GM10248 (cell line): ENCODE data around the gene BAIAP2L2.

Experiments
- CTCF ChIA-PET: fragments of 300-600 bp; sonication (Branson Sonifier 250); formaldehyde crosslinking; extraction: SDS; loops from one replicate; lab custom pipeline; 2021; ENCODE audit warnings: antibody characterized with exemption; lab: Yijun Ruan, JAX
- POLR2A ChIA-PET: fragments of 350-650 bp; sonication (Branson Sonifier 250); formaldehyde crosslinking; extraction: SDS; loops from one replicate; lab custom pipeline; 2020; ENCODE audit warnings: antibody characterized with exemption; lab: Yijun Ruan, JAX
- DNase-seq: peaks from one replicate; pipeline ENCODE4 v3.0.0; 2012; ENCODE audit errors: extremely low spot score
- TF ChIP-seq, protein P1 (sequence below): IDR thresholded peaks from 2 replicates; pipeline ENCODE4 v1.5.1; 2012; ENCODE audit warnings: mild to moderate bottlenecking, low read depth; ENCODE audit errors: extremely low read depth, missing control alignments, control extremely low read depth

Gene BAIAP2L2

GRCh38 chr22:38073150-38074130 lies 37.0 kb downstream of the BAIAP2L2 start:
- TF ChIP-seq, protein P1, sequence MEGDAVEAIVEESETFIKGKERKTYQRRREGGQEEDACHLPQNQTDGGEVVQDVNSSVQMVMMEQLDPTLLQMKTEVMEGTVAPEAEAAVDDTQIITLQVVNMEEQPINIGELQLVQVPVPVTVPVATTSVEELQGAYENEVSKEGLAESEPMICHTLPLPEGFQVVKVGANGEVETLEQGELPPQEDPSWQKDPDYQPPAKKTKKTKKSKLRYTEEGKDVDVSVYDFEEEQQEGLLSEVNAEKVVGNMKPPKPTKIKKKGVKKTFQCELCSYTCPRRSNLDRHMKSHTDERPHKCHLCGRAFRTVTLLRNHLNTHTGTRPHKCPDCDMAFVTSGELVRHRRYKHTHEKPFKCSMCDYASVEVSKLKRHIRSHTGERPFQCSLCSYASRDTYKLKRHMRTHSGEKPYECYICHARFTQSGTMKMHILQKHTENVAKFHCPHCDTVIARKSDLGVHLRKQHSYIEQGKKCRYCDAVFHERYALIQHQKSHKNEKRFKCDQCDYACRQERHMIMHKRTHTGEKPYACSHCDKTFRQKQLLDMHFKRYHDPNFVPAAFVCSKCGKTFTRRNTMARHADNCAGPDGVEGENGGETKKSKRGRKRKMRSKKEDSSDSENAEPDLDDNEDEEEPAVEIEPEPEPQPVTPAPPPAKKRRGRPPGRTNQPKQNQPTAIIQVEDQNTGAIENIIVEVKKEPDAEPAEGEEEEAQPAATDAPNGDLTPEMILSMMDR, result no peak
- ChIA-PET CTCF (interaction anchor here (1.2 to 3.4 kb wide), 2 partner anchors 19 to 21 kb away, joined by 3 to 12 read pairs; no protein-coding TSS in a partner anchor), POLR2A (no interaction called here)
- no peak for DNase-seq

DNA sequence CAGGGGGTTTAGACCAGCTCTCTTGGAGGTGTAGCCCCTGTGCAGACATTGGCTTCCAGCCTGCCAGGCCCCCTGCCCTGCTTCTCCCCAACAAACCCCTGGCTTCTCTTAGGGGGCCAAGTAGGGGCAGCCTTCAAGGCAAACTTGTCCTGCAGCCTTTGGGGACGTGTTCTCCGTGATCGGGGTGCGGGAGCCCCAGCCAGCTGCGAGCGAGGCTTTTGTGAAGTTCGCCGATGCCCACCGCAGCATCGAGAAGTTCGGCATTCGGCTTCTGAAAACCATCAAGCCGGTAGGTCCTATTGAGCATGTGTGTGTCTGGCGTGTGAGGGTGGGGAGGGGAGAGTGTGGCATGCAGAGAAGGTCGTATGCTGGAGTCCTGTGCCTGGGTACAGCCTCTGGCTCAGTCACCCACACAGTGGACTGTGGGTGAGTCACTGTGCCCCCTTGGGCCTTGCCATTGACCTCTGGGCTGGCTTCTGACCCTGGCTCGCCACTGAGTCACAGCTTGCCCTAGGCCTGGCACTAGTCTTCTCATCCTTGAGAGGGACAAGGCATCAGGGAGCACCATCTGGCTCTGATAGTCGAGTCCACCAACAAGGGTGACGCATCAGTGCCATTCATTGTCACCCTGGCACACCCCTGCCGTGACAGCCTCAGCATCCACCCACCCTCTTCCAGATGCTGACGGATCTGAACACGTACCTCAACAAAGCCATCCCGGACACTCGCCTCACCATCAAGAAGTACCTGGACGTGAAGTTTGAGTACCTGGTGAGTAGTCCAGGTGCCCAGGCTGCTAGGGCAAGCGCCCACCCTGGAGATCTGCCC lies 37.9 kb downstream of the BAIAP2L2 start:
- POLR2A ChIA-PET, result interaction anchor here (0.6 kb wide), 1 partner anchor 170 kb away, joined by 5 read pairs; no protein-coding TSS in a partner anchor
- CTCF ChIA-PET, result interaction anchor here (1.2 to 3.4 kb wide), 2 partner anchors 19 to 20 kb away, joined by 3 to 12 read pairs; no protein-coding TSS in a partner anchor
- DNase-seq, result no peak
- TF ChIP-seq, protein P1, result no peak

DNA sequence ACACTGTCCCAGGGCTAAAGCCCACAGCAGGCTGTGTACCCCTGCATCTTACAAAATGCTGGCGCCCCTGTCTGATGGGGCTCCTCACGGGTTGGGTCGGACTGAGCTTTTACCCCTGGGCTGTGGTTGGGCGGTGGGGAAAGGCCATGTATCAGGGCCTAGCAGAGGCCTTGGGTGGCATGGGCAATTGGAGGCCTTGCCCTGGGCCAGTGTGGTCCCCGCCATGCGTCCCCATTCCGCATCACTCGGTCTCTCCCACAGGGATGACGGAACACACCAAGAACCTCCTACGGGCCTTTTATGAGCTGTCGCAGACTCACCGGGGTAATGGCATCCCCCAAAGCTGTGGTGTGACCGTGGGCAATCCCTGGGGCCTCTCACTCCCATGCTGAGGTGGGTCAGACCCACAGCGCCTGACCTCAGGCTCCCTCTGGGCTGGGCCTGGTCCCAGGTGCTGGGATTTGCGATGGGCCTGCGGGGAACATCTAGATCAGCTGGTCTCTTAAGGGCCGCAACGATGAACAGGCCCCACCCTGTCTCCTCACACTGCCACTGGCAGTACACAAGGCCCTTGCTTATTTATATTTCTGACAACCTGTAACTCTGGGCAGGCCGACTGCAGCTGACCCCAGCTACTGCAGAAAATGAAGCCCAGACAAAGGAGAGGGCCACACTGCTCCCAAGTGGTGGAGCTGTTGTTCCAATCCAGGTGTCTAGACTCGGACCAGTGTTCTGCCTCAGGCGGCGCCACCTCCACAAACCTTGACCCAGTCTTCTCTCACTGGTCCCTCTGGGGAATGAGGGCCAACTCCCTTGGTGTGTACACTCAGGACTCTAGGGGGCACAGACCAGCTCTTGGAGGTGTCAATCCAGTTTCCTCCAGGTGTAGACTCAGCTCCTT lies 38.8 kb downstream of the BAIAP2L2 start:
- CTCF ChIA-PET, result interaction anchor here (3.4 kb wide), 1 partner anchor 19 kb away, joined by 12 read pairs; no protein-coding TSS in a partner anchor

GRCh38 chr22:38070250-38070921 lies 40.1 kb downstream of the BAIAP2L2 start:
- ChIA-PET POLR2A (no interaction called here), CTCF (interaction anchor here (1.6 kb wide), 1 partner anchor 18 kb away, joined by 5 read pairs; no protein-coding TSS in a partner anchor)
- TF ChIP-seq, protein P1, result no peak
- no peak for DNase-seq

More for the DNA sequence above, 38.8 kb downstream of the BAIAP2L2 start:
- POLR2A ChIA-PET, result interaction anchor here (0.6 kb wide), 1 partner anchor 171 kb away, joined by 5 read pairs; no protein-coding TSS in a partner anchor
- TF ChIP-seq, protein P1, result no peak
- no peak for DNase-seq

DNA sequence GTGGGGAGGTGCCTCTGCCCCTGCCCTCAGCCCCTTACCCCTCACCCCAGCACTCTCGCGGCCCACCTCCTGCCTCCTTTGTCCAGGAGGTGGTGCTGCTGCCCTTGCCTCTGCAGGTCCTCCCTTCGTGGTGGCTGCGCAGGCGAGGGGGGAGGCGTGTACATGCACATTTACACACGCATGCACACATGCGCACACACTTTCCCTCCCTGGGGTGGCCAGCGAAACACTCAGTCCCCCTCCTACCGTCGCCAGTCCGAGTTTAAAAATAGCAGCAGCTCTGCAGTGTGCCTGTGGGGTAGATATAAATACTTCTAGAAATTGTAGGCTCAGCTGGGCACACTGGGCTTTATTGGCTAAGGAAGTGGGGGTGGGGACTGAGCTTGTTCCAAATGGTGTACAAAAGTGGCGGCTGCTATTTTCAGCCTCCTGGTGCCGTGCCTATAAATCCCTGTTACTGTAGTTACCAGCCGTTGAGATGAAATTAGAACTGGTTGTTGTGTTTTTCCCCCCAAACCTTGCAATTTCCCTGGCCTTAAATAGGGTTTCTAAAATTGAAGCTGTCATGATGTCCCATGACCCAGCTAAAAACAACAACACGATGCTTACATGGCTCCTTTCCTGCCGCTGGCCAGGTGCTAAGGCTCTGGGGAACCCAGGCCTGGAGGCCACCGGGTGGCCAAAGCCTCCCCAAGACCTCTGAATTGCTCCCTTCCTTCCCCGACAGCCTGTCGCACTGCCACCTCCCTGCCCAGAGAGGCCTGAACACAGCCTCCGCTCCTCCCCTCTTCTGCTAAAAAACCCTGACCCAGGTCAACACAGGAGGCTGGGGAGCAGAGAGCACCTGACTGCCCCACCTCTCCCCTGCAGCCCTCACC lies 40.9 kb downstream of the BAIAP2L2 start:
- ChIA-PET CTCF (interaction anchor here (1.6 kb wide), 1 partner anchor 17 kb away, joined by 5 read pairs; no protein-coding TSS in a partner anchor), POLR2A (no interaction called here)
- TF ChIP-seq, protein P1, result peak; percentile 31
- no peak for DNase-seq
